Prostate gland (tissue), 2 donors: ENCODE data around the gene G6PD. TPM values are rescaled to one million over a fixed set of nuclear protein-coding genes. Genes with fewer than 3 reads are reported as not detected.

ENCODE experiments used
- DNase-seq: peaks from one replicate; pipeline ENCODE4 v3.0.0-alpha.2; 2019; ENCODE audit warnings: low spot score
- H3K27ac ChIP-seq, 2 donors: fragments of 200-600 bp; sonication (generic); 2 replicates each; pipeline ENCODE4 v1.5.1; 2017 to 2019
- H3K27me3 ChIP-seq: fragments of 200-600 bp; sonication (generic); replicated peaks from 2 replicates; pipeline ENCODE4 v1.5.1; 2019; ENCODE audit not compliant: insufficient read depth
- H3K36me3 ChIP-seq, 2 donors: fragments of 200-600 bp; sonication (generic); 1 replicate in 1 of 2; 2 replicates in 1 of 2; pipeline versions ENCODE4 v1.5.1 to v1.8.1; 2017 to 2019
- H3K4me1 ChIP-seq: fragments of 200-600 bp; sonication (generic); replicated peaks from 2 replicates; pipeline ENCODE4 v1.5.1; 2019
- H3K4me3 ChIP-seq, 2 donors: fragments of 200-600 bp; sonication (generic); 2 replicates each; pipeline ENCODE4 v1.5.1; 2017 to 2019
- H3K9me3 ChIP-seq: fragments of 200-600 bp; sonication (generic); 2 replicates; pipeline ENCODE4 v1.5.1; 2017
- CTCF ChIP-seq, 4 experiments: fragments of 200-600 bp in 2 of 4; fragments of 450-650 bp in 2 of 4; sonication (generic) in 2 of 4; IDR thresholded peaks; 1 replicate in 3 of 4; 2 replicates in 1 of 4; pipeline ENCODE4 v1.5.1; 2016 to 2019; ENCODE audit warnings: antibody characterized with exemption in 4 of 4, mild to moderate bottlenecking in 2 of 4, moderate library complexity in 2 of 4
- POLR2A ChIP-seq: fragments of 450-650 bp; IDR thresholded peaks from one replicate; pipeline ENCODE4 v1.6.1; 2016; ENCODE audit warnings: antibody characterized with exemption, mild to moderate bottlenecking
- POLR2AphosphoS5 ChIP-seq: sonication (generic); formaldehyde crosslinking; IDR thresholded peaks from one replicate; pipeline ENCODE4 v1.6.1; 2017; ENCODE audit warnings: antibody characterized with exemption
- WGBS: methylation state at CpG from one replicate; pipeline ENCODE4 v1.1.5; 2018; 5-methylcytosine and 5-hydroxymethylcytosine counted together
- intact Hi-C: fragments of 100-400 bp; cut with DNase I; formaldehyde crosslinking; loops from one replicate; pipeline ENCODE4 v1.14.2; 2022
- total RNA-seq, 2 donors: library from RNA; depleted of rRNA; stranded (reverse); fragments of >200 nt; gene quantifications; one replicate each; pipeline ENCODE4 v1.1.0, GENCODE V29; 2016

G6PD gene
- total RNA-seq, 2 donors from 2014 or later, result 27.9 to 300 TPM

- intact Hi-C loops, result no loop called here
- Histone ChIP-seq H3K27ac (no peak overlapping the region), H3K36me3 (no peaks in the 10 kb centered on the region), H3K27me3 (no peaks in the 10 kb centered on the region), H3K4me1 (no peaks in the 10 kb centered on the region), H3K4me3 (no peak overlapping the region), H3K9me3 (no peaks in the 10 kb centered on the region)
- no peak for DNase-seq
- TF ChIP-seq POLR2A, result no peak
- no peak for TF ChIP-seq POLR2AphosphoS5
- no peak for TF ChIP-seq CTCF (IDR thresholded peaks at IDR 0.05)
- 89% methylated on average over 8 of the region's 8 CpGs for WGBS
Measured at GRCh38 chrX:154519389-154519788, 27.3 kb downstream of the G6PD start.

- 28% methylated on average over 23 of the region's 25 CpGs for WGBS
- DNase-seq, result no peak
- peak overlapping the region; percentile 82 to 86 for H3K27ac ChIP-seq
- H3K36me3 ChIP-seq, result no peaks in the 10 kb centered on the region
- intact Hi-C loops, result no loop called here
- H3K4me3 ChIP-seq, result no peak overlapping the region
- TF ChIP-seq POLR2AphosphoS5, result no peak
- no peak for TF ChIP-seq POLR2A
- TF ChIP-seq CTCF (IDR thresholded peaks at IDR 0.05), result no peak
- no peaks in the 10 kb centered on the region for H3K4me1 ChIP-seq
- H3K9me3 ChIP-seq, result no peaks in the 10 kb centered on the region
- no peaks in the 10 kb centered on the region for H3K27me3 ChIP-seq
Measured at GRCh38 chrX:154517101-154517781, 29.4 kb downstream of the G6PD start.

- H3K9me3 ChIP-seq, result no peaks in the 10 kb centered on the region
- TF ChIP-seq POLR2AphosphoS5 (no peak), CTCF (IDR thresholded peaks at IDR 0.05) (no peak), POLR2A (no peak)
- WGBS, result 3% methylated on average over 19 of the region's 19 CpGs
- no peaks in the 10 kb centered on the region for H3K27me3 ChIP-seq
- DNase-seq, result no peak
- no peaks in the 10 kb centered on the region for H3K36me3 ChIP-seq
- peak overlapping the region; percentile 82 to 86 for H3K27ac ChIP-seq
- no peaks in the 10 kb centered on the region for H3K4me1 ChIP-seq
- peak overlapping the region; percentile 50 to 56 for H3K4me3 ChIP-seq
- intact Hi-C loops, result no loop called here
Measured at GRCh38 chrX:154516656-154517100, 30.0 kb downstream of the G6PD start.

GRCh38 chrX:154515966-154516655, 30.5 kb downstream of the G6PD start, which contains the start of gene FAM3A:
TSS of gene FAM3A (minus strand) at chrX:154516232. CDS start at chrX:154515772, 460 bp downstream.
- Histone ChIP-seq H3K27me3 (no peaks in the 10 kb centered on the region), H3K27ac (peak within 1 kb of the TSS; percentile 86), H3K9me3 (no peaks in the 10 kb centered on the region), H3K4me3 (peak within 1 kb of the TSS; percentile 50 to 56), H3K36me3 (no peaks in the 10 kb centered on the region), H3K4me1 (no peaks in the 10 kb centered on the region)
- intact Hi-C loops, result no loop called here
- 1% methylated on average over 14 of the region's 59 CpGs for whole genome bisulfite sequencing
- peak; percentile 92 for DNase-seq
- TF ChIP-seq CTCF (IDR thresholded peaks at IDR 0.05) (no peak), POLR2A (peak; percentile 80), POLR2AphosphoS5 (peak; percentile 87)
